Daoy (cell line): Measurements from ENCODE around the gene ADNP. TPM values are rescaled to one million over a fixed set of nuclear protein-coding genes. Genes with fewer than 3 reads are reported as not detected.
A peak's percentile ranks its signal among the peaks of the same experiment; 100 is the strongest.
"Not testable (repeated sequence)": the region's sequence is repeated elsewhere in the genome, so short reads cannot be mapped to it uniquely, and the experiment has no call there.

Experiments used
- DNase-seq: peaks from one replicate; pipeline ENCODE4 v3.0.0-alpha.2; 2015; ENCODE audit warnings: low read depth
- total RNA-seq: library from RNA; depleted of rRNA; stranded (reverse); fragments of >200 nt; shearing (Covaris generic); gene quantifications from 2 replicates; pipeline ENCODE4 v1.2.3, GENCODE V29; 2014; rRNA removed

ADNP gene
- 14.7 and 15.1 TPM in 2 replicates for total RNA-seq

DNA sequence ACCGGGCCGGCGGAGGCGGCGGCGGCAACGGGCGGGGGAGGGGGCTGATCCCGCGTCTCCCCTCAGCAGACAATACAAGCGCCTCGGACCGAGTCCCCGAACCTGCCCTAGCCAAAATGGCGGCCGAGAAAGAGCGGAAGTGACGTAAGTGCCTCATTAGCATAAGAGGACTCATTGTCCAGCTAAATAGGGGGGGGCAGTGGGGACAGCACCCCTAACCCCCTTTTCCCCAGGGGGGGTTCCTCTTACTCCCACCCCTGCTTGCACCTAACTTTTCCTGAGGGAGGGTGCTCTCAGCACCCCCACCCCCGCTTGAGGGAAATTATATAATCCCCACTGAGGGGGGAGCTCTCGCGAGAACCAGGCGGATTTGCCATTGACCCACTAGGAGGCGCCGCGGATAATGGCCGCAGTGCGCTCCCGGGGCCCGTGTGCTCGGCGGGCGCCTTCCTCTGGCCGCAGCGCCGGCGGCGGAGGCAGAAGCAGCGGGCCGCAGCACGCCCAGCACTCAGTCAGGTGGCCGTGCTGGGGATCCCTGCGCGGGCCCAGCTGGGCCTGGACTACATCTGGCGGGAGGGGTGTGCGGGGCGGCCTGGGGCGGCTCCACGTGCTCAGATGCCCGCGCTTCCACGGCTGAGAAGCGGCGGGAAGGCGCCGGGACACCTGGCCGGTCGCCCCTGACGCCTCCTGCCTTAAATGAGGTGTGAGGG lies at the start of gene ADNP:
TSS of gene ADNP (minus strand) at position 132 of the 710 bp plus-strand sequence. CDS start 27,441 bp downstream, outside the sequence.
- DNase-seq: peak; percentile 90

DNA sequence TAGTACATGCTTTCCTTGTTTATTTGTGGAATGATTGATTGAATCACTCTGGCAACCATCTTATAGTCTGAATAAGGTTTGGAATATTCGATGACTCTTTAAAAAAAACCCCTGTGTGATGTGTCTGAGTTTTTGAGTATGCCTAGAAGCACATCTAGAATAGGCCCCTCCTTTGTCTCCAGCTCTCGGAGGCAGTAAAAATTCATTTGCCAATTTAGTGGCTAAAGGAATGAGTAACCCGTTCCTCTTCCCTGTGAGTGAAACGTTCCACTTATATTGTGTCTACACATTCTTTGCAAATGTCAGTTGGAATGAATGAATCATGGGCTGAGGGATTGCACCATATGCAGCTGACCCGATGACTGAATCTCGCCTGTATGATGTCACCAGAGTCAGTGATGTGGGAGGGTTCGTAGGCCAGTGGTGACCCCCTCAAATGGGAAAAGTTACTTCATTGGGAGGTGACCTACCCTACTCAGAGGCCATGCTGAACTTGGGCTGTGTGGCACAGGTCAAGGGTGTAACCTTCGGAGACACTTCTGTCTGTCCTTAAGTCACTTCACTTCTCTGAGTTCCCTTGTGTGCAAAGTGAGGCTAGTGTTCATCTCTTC lies 48.9 kb upstream of the ADNP start:
- peak; percentile 92 for DNase-seq

DNA sequence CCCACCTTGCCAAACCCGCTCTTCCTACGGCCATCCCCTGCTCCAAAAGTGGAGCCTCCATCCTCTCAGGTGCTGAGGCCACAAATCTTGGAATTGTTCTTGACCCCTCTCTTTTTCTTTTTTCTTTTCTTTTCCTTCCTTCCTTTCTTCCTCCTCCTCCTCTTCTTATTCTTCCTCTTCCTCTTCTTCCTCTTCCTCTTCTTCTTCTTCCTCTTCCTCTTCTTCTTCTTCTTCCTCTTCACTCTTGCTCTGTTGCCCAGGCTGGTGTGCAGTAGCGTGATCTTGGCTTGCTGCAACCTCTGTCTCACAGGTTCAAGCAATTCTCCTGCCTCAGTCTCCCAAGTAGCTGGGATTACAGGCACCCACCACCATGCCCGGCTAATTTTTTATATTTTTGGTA lies 47.3 kb upstream of the ADNP start:
- DNase-seq: not testable (repeated sequence)

DNA sequence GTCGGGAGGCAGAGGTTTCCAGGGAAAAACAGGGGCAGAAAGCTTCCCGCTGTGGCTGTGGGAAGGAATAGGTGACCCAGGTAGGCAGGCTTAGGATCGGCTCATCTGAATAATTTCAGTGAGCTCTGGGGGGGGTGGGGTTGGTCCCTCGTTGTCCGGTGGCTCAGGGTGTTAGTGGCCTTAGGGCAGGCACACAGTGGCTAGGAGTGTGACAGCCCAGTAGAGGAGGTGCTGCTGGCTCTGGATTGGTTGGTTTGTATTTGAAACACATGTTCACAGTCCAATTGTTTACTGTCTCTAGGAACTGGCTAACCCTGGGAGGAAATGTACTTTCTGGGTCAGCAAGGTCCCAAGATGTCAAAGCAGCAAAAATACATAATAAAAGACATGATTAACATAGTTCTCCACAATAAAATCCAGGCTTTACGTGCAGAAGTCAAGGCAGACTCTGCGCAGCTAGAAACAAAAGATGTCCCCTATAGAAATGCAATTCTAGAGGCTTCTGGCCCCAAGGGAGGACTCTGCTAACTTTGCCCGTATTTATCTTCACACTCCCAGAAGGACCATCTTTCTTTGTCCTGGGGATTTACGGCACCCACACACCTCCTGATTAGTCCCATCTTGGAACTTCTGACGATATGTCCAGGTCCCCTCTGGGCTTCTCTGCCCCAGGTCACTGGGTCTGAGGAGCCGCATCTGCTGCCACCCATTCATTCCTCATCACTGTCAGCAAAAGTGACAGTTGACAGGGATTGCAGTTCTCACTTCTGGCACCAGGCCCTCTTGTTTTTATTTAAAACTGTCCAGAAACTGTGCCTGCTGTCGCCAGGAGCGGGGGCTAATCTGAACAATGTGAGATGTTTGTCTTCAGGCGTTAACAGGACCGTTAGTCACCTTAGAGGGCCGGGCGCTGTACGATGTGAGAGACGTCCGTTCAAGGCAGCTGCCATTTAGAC lies 46.1 kb upstream of the ADNP start:
- no peak for DNase-seq

DNA sequence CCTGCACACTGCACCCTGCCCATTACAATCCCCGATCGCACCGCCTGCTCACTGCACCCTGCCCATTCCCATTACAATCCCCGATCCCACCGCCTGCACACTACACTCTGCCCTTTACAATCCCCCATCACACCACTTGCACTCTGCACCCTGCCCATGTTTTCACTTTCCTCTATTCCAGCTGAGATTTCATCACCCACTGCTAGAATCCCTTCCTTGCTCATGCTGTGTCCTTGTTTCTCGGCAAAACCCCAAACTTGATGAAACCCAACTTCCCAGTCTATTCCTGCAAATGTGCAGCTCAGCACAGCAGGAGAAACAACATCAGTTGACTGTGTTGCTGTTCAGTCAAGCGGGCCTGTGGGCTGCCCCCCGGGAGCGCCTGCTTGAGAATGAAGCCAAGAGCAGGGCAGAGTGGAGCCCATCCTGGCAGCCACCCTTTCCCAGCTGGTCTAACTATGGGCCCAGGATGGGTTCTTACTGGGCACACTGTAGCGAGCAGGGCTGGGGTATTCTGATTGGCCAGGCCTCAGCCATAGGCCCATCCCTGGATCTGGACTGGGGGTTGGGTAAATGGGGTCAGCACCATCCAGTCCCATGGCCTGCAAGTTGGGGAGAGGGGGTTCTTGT lies 44.6 kb upstream of the ADNP start:
- no peak for DNase-seq

DNA sequence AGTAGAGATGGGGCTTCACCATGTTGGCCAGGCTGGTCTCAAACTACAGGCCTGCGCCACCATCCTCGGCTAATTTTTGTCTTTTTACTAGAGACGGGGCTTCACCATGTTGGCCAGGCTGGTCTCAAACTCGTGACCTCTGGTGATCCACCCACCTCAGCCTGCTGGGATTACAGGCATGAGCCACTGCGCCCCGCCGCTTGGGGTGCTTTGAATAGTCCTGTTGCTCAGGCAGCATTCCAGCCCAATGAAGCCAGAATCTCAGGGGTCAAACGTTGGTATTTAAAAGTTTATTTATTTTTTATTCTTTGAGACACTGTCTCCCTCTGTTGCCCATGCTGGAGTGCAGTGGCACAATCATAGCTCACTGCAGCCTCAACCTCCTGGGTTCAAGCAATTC lies 38.7 kb upstream of the ADNP start:
- no peak for DNase-seq

DNA sequence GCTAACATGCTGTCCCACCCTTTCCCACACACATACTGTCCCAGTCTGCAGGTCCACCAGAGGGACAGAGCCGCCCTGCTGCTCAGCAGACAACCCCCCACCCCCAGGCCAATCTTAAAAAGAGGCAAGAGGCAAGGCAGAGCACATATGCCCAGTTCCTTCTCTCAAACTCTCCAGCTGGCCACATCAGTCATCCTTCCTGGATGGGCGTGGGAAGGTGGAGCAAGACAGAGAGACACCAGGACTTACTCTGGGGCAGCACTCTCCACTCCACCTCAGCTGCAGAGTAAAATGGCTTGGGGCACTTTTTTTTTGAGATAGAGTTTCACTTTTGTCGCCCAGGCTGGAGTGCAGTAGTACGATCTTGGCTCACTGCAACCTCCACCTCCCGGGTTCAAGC lies 38.2 kb upstream of the ADNP start:
- no peak for DNase-seq

DNA sequence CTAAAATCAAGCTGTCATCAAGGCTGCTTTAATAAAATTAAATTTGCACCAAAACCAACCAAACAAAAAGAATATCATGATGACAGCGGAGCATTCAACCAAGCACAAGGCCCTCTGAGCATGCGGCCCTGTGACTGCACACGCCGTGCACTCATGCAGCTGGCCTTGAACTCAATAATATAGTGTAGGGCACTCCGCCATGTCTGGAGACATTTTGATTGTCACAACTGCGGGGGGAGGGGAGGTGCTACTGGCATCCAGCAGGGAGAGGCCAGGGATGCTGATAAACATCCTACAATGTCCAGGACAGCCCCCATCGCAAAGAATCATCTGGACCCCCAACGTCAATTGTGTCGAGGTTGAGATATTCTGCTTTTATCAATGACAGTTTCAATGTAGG lies 37.1 kb upstream of the ADNP start:
- DNase-seq: no peak

DNA sequence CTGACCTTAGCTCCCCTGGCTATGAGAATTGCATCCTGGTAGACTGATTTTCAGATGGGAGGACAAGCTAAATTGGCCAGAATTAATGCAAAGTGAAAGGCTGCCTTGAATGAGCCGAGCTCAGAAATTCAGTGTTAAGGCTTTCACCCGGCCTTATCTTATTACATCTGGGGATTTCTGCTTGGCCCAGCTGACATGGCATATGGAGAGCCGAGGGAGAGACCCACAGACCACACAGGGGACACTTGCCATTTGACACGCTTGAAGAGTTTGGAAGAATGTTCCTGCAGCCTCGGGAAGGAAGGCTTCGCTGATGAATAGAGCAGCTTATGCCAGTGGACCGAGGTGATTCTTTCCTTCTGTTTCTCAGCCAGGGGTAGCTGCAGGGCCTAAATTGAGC lies 36.3 kb upstream of the ADNP start:
- DNase-seq: peak; percentile 17

DNA sequence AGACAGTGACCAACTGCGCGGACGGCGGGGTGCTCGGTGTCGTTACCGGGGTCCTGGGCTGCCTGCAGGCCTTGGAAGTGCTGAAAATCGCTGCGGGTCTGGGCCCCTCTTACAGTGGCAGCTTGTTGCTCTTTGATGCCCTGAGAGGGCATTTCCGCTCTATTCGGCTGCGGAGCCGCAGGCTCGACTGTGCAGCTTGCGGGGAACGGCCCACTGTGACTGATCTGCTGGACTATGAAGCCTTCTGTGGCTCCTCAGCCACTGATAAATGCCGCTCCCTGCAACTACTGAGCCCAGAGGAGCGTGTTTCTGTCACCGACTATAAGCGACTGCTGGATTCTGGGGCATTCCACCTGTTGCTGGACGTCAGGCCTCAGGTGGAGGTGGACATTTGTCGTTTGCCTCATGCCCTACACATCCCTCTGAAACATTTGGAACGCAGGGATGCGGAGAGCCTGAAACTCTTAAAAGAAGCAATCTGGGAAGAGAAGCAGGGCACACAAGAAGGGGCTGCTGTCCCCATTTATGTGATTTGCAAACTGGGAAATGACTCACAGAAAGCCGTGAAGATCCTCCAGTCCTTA lies 28.4 kb upstream of the ADNP start:
- DNase-seq: no peak

DNA sequence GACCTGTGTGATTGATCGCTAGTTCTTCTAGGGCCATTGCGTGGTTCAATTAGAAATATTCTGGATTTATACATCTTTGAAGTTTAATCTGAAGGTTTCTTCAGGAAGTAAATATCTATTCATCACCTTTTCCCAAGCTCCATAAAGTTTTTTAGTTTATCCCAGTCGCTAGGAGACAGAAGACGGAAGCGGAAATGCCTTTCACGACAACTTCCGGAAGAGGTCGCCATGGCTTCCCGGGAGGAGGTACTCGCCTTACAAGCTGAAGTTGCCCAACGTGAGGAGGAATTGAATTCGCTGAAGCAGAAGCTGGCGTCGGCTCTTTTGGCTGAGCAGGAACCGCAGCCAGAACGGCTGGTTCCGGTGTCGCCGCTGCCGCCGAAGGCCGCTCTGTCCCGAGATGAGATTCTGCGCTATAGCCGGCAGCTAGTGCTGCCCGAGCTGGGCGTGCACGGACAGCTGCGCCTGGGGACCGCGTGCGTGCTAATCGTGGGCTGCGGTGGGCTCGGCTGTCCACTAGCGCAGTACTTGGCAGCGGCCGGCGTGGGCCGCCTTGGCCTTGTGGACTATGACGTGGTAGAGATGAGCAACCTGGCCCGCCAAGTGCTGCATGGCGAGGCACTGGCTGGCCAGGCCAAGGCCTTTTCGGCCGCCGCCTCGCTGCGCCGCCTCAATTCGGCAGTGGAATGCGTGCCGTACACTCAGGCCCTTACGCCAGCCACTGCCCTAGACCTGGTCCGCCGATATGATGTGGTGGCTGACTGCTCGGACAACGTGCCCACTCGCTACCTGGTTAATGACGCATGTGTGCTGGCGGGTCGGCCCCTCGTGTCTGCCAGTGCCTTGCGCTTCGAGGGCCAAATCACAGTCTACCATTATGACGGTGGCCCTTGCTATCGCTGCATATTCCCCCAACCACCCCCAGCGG lies 27.6 kb upstream of the ADNP start, which contains the start of gene MOCS3:
TSS of gene MOCS3 (plus strand) at position 204 of the 928 bp plus-strand sequence. CDS start at position 229, 25 bp downstream.
- DNase-seq: peak; percentile 86

DNA sequence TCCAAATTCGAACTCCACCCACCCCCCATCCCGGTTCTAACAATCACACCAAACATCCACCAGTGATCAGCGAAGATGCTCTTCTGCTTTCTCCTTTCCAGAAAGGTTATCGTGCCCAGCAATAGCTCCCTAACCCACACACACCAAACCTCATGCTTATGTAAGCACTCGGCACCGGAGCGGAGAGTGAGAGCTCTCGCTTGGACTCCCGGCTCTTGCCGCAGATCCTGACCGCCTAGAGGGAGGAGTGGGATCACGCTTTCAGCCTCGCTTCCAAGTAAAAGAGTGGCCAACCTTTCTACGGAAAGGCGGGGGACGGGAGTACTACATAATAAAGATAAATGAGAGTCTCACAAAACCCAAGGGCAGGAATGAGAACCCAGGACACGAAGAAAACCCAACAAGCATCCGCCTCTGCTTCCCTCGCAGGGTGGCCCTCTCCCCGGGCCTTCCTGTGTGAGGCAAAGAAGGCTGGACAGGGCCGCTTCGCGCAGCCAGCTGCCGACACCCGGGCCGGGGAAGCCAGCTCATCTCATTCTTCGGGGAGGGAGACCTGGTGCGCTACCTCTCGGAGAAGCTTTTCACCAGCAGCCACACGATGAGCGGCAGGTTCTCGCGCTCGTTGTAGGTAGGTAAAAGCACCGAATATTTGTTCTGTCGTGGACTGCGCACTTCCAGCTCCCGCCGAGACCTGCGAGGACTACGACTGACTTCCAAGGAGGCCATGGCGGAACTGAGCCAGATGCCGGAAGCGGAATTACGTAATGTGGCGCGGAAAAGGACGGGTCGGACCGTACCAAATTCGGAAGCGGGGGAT lies 26.8 kb upstream of the ADNP start, which contains the start of gene DPM1:
TSS of gene DPM1 (minus strand) at position 735 of the 817 bp plus-strand sequence. CDS start at position 726, 9 bp downstream.
- peak; percentile 87 for DNase-seq

DNA sequence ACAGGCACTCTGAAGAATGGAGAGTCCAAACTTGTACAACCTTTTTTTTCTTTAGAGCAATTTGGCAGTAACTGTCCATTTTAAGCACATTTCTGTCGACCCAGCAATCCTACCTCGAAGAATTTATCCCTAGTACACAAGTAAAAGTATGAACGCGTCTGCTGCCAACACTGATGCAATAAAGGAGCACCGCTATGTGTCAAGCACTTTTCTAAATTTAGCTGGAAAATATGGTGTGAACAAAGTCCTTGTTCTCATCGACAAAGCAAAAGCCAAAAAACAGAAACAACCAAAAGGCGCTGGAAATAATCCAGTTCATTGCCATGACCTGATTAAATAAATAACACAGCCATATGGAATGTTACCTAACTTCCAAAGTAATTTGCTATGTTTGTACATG lies 26.0 kb upstream of the ADNP start:
- DNase-seq: no peak

DNA sequence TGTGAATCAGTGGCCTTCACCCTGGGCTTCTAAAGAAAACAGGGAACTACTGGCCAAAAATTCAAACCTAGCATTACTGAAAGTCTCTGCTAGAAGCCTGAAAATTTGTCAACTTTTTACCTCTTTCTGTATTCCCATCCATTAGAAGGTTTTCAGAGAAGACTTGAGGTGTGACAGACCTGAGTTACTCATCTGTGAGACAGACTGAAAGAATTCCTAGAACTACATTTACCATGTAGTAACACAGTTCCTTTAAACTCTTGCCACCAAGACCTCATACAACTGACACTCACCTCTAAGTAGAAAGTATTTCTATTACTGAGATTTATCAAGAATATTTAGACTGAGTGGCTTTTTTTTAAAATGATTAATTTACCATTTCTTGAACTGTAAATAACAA lies 22.6 kb upstream of the ADNP start:
- DNase-seq: no peak

DNA sequence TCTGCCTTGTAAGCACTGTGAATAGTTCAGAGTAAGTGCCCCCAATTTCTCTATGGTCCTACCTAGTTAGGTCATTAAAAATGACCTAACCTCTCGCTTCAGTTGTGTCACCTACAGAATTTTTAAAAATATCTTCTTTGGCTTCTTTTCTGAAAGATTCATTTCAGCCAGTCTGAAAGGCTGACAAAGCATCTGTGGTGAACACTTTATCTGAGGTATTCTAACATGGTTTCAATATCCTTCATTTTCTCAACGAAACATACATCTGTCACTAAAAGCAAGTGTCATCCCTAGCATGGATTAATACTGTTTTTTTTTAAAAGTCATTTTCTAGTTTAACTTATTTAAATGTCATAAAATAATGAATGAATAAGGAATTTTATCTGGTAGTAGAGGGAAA lies 22.0 kb upstream of the ADNP start:
- no peak for DNase-seq

DNA sequence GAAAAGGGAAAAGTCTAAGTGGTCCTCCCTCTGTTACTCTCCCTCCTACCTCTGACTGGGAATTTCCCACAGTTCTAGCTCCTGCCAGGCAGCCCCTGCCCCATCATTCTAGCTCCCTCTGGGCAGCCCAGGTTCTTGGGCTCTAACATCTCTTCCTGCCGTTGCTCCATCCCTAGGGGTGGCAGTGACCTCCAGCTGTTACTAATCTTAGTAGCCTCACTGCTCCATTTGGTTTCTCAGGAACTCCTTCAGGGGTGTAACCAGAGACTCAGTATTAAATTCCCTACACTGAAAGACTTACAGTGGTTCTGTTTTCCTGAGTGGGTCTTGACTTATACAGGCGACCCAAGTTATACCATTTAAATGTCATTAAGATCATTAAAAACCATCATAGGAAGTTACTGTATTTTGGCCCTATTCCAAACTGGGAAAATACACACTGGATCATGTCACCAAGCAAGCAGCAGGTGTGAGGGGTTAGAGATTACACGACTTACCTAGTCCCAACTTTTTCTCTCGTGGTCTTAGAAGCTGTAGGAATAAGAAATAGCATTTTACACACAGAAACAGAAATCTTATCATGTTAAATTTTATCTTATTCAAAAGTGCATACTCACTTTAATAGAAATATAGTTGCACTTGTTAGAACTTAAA lies 17.0 kb upstream of the ADNP start:
- DNase-seq: no peak

DNA sequence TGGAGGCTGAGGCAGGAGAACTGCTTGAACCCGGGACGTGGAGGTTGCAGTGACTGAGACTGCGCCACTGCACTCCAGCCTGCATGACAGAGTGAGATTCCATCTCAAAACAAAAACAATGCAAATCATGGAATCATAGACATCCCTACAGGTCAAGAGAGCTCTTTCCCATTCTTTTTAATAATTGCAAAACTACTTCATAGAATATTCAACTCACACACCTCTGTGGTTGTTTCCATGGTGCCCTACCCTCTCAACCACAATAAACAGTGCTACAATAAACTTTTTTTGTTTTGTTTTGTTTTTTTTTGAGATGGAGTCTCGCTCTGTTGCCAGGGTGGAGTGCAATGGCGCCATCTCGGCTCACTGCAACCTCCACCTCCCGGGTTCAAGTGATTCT lies 11.8 kb upstream of the ADNP start:
- DNase-seq: no peak

DNA sequence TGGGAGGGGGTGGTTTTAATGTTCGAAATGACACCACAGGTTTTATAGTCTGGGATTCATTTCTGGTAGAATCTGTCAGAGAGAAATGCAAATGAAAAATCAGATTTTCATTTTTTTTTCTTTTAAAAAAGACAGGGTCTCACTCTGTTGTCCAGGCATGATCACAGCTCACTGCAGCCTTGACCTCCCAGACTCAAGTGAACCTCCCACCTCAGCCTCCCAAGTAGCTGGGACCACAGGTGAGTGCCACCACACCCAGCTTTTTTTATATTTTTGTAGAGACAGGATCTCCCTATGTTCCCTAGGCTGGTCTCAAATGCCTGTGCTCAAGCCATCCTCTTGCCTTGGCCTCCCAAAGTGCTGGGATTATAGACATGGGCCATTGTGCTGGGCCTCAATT lies 2.4 kb upstream of the ADNP start:
- DNase-seq: no peak
